A549 (cell line): ENCODE data around the gene UBE2E1.

ENCODE experiments used
- EP300 ChIP-seq, 2 experiments: fragments of >200 bp; sonication (Bioruptor Twin); formaldehyde crosslinking; IDR thresholded peaks; 2 replicates in 1 of 2; 3 replicates in 1 of 2; pipeline ENCODE4 v1.6.1; 2016 to 2017
- KDM1A ChIP-seq: fragments of 200-600 bp; sonication (generic); IDR thresholded peaks from 2 replicates; pipeline ENCODE4 v1.6.1; 2016; ENCODE audit warnings: low read depth, mild to moderate bottlenecking
- KDM5A ChIP-seq: fragments of 200-600 bp; sonication (generic); IDR thresholded peaks from 2 replicates; pipeline ENCODE4 v1.6.1; 2016; ENCODE audit warnings: antibody characterized with exemption, mild to moderate bottlenecking
- MAX ChIP-seq: IDR thresholded peaks from 2 replicates; pipeline ENCODE4 v1.6.1; 2012
- MAZ ChIP-seq: fragments of 150-350 bp; IDR thresholded peaks from 2 replicates; pipeline ENCODE4 v1.6.1; 2014; ENCODE audit warnings: antibody characterized with exemption, low read depth, low read length, borderline replicate concordance
- PHF8 ChIP-seq: fragments of 200-600 bp; sonication (generic); IDR thresholded peaks from 2 replicates; pipeline ENCODE4 v1.6.1; 2016; ENCODE audit warnings: low read depth, mild to moderate bottlenecking, antibody characterized with exemption, moderate library complexity, borderline replicate concordance
- POLR2AphosphoS2 ChIP-seq: conservative IDR thresholded peaks from 2 replicates; pipeline ENCODE4 v1.6.1; 2012; ENCODE audit warnings: low read length, improper control_type of control experiment, inconsistent platforms
- RFX5 ChIP-seq: fragments of 450-650 bp; IDR thresholded peaks from 2 replicates; pipeline ENCODE4 v1.7.1; 2014; ENCODE audit warnings: antibody characterized with exemption, mild to moderate bottlenecking, moderate library complexity
- TF ChIP-seq, protein P1 (sequence below): fragments of >200 bp; sonication (Bioruptor Twin); formaldehyde crosslinking; IDR thresholded peaks from 3 replicates; pipeline ENCODE4 v1.5.1; 2016

- TF ChIP-seq POLR2AphosphoS2 (no peak), RFX5 (no peak), PHF8 (no peak), MAX (no peak), KDM5A (no peak), MAZ (no peak), EP300 (IDR thresholded peaks at IDR 0.05) (no peak), KDM1A (no peak)
- TF ChIP-seq, protein P1, sequence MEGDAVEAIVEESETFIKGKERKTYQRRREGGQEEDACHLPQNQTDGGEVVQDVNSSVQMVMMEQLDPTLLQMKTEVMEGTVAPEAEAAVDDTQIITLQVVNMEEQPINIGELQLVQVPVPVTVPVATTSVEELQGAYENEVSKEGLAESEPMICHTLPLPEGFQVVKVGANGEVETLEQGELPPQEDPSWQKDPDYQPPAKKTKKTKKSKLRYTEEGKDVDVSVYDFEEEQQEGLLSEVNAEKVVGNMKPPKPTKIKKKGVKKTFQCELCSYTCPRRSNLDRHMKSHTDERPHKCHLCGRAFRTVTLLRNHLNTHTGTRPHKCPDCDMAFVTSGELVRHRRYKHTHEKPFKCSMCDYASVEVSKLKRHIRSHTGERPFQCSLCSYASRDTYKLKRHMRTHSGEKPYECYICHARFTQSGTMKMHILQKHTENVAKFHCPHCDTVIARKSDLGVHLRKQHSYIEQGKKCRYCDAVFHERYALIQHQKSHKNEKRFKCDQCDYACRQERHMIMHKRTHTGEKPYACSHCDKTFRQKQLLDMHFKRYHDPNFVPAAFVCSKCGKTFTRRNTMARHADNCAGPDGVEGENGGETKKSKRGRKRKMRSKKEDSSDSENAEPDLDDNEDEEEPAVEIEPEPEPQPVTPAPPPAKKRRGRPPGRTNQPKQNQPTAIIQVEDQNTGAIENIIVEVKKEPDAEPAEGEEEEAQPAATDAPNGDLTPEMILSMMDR: no peak
Measured at GRCh38 chr3:23822559-23822958, 16.8 kb downstream of the UBE2E1 start.
